Muscle layer of duodenum (tissue), 2 donors: ENCODE measurements around the gene PTPRN2.

Source experiments
- H3K27ac ChIP-seq: one replicate; pipeline ENCODE4 v1.7.0; 2013; ENCODE audit warnings: mild to moderate bottlenecking, low read length
- H3K27me3 ChIP-seq: one replicate; pipeline ENCODE4 v1.7.0; 2013; ENCODE audit warnings: low read depth, mild to moderate bottlenecking, control low read depth, low read length
- H3K36me3 ChIP-seq, 2 donors: one replicate each; pipeline ENCODE4 v1.7.0; 2013; ENCODE audit warnings: low read length in 2 of 2, control low read depth in 1 of 2, mild to moderate bottlenecking in 1 of 2; ENCODE audit not compliant: insufficient read depth in 2 of 2, control insufficient read depth in 1 of 2
- H3K4me1 ChIP-seq, 2 donors: one replicate each; pipeline ENCODE4 v1.7.0; 2013; ENCODE audit warnings: low read length in 2 of 2, mild to moderate bottlenecking in 2 of 2, control low read depth in 1 of 2, moderate library complexity in 1 of 2; ENCODE audit not compliant: insufficient read depth in 2 of 2, control insufficient read depth in 1 of 2
- H3K4me3 ChIP-seq, 2 donors: one replicate each; pipeline ENCODE4 v1.7.0; 2013; ENCODE audit warnings: low read length in 2 of 2, low read depth in 1 of 2, mild to moderate bottlenecking in 1 of 2
- H3K9me3 ChIP-seq, 2 donors: one replicate each; pipeline ENCODE4 v1.7.0; 2013; ENCODE audit warnings: low read length in 2 of 2, control low read depth in 1 of 2, mild to moderate bottlenecking in 1 of 2; ENCODE audit not compliant: control insufficient read depth in 1 of 2
- donor health status: healthy.

Gene PTPRN2

GRCh38 chr7:158098125-158099030 is 489.2 kb downstream of the PTPRN2 start:
- Histone ChIP-seq H3K4me1 (no peaks in the 10 kb centered on the region), H3K27ac (no peak overlapping the region), H3K9me3 (peaks cover 0 to 2% of the 10 kb centered on the region in 2 donors), H3K4me3 (no peak overlapping the region), H3K36me3 (no peaks in the 10 kb centered on the region), H3K27me3 (no peaks in the 10 kb centered on the region)

- Histone ChIP-seq H3K27me3 (no peaks in the 10 kb centered on the region), H3K27ac (no peak overlapping the region), H3K4me1 (no peaks in the 10 kb centered on the region), H3K4me3 (no peak overlapping the region), H3K9me3 (peaks cover 0 to 2% of the 10 kb centered on the region in 2 donors), H3K36me3 (no peaks in the 10 kb centered on the region)
Measured at GRCh38 chr7:158097453-158098124, 490.0 kb downstream of the PTPRN2 start.

GRCh38 chr7:158097106-158097452 is 490.5 kb downstream of the PTPRN2 start:
- H3K4me1 ChIP-seq, result no peaks in the 10 kb centered on the region
- H3K4me3 ChIP-seq, result no peak overlapping the region
- peaks cover 0 to 2% of the 10 kb centered on the region in 2 donors for H3K9me3 ChIP-seq
- H3K27ac ChIP-seq, result no peak overlapping the region
- no peaks in the 10 kb centered on the region for H3K27me3 ChIP-seq
- H3K36me3 ChIP-seq, result no peaks in the 10 kb centered on the region

GRCh38 chr7:158096582-158096981 is 491.0 kb downstream of the PTPRN2 start:
- no peak overlapping the region for H3K27ac ChIP-seq
- no peaks in the 10 kb centered on the region for H3K27me3 ChIP-seq
- peaks cover 0 to 2% of the 10 kb centered on the region in 2 donors for H3K9me3 ChIP-seq
- H3K4me1 ChIP-seq, result no peaks in the 10 kb centered on the region
- no peak overlapping the region for H3K4me3 ChIP-seq
- no peaks in the 10 kb centered on the region for H3K36me3 ChIP-seq

- Histone ChIP-seq H3K36me3 (no peaks in the 10 kb centered on the region), H3K9me3 (peaks cover 0 to 2% of the 10 kb centered on the region in 2 donors), H3K27ac (no peak overlapping the region), H3K4me1 (no peaks in the 10 kb centered on the region), H3K4me3 (no peak overlapping the region), H3K27me3 (no peaks in the 10 kb centered on the region)
Measured at GRCh38 chr7:158094671-158095226, 492.9 kb downstream of the PTPRN2 start.

GRCh38 chr7:158094046-158094445 is 493.6 kb downstream of the PTPRN2 start:
- Histone ChIP-seq H3K27me3 (no peaks in the 10 kb centered on the region), H3K4me3 (no peak overlapping the region), H3K36me3 (no peaks in the 10 kb centered on the region), H3K27ac (no peak overlapping the region), H3K9me3 (peaks cover 0 to 2% of the 10 kb centered on the region in 2 donors), H3K4me1 (no peaks in the 10 kb centered on the region)

GRCh38 chr7:158093156-158093796 is 494.3 kb downstream of the PTPRN2 start:
- Histone ChIP-seq H3K36me3 (no peaks in the 10 kb centered on the region), H3K27ac (no peak overlapping the region), H3K9me3 (no peaks in the 10 kb centered on the region), H3K27me3 (no peaks in the 10 kb centered on the region), H3K4me1 (no peaks in the 10 kb centered on the region), H3K4me3 (no peak overlapping the region)

- Histone ChIP-seq H3K27ac (no peak overlapping the region), H3K4me1 (no peaks in the 10 kb centered on the region), H3K27me3 (no peaks in the 10 kb centered on the region), H3K36me3 (no peaks in the 10 kb centered on the region), H3K4me3 (no peak overlapping the region), H3K9me3 (peaks cover 0 to 10% of the 10 kb centered on the region in 2 donors)
Measured at GRCh38 chr7:158087196-158087595, 500.4 kb downstream of the PTPRN2 start.

GRCh38 chr7:158085741-158086695 is 501.6 kb downstream of the PTPRN2 start:
- Histone ChIP-seq H3K27me3 (no peaks in the 10 kb centered on the region), H3K4me1 (no peaks in the 10 kb centered on the region), H3K36me3 (no peaks in the 10 kb centered on the region), H3K4me3 (no peak overlapping the region), H3K27ac (no peak overlapping the region), H3K9me3 (peaks cover 0 to 10% of the 10 kb centered on the region in 2 donors)

- Histone ChIP-seq H3K9me3 (peaks cover 0 to 10% of the 10 kb centered on the region in 2 donors), H3K4me1 (no peaks in the 10 kb centered on the region), H3K27ac (no peak overlapping the region), H3K4me3 (no peak overlapping the region), H3K27me3 (no peaks in the 10 kb centered on the region), H3K36me3 (no peaks in the 10 kb centered on the region)
Measured at GRCh38 chr7:158084555-158084954, 503.1 kb downstream of the PTPRN2 start.
